T-helper 2 cell treated with Interferon-gamma antibody and Interleukin-4, amounts not matched to agents 100 ng/mL and 5 ng/mL, for 36 hours (primary cell): ENCODE measurements around the gene APOB. TPM values are rescaled to one million over a fixed set of nuclear protein-coding genes. Genes with fewer than 3 reads are reported as not detected.
"Not testable (repeated sequence)": the region's sequence is repeated elsewhere in the genome, so short reads cannot be mapped to it uniquely, and the experiment has no call there.

ENCODE experiments used
- intact Hi-C: fragments of 100-400 bp; cut with micrococcal nuclease; formaldehyde crosslinking; loops from one replicate; pipeline ENCODE4 v1.15.1; 2023
- total RNA-seq: library from RNA; stranded (reverse); gene quantifications from 2 replicates; pipeline ENCODE4 v1.2.3, GENCODE V29; 2022

Gene APOB
- total RNA-seq, 1 donor from 2014 or later, result not detected

- intact Hi-C loops, result no loop called here
These were observed 9.5 kb downstream of the APOB start for GRCh38 chr2:21034156-21034971.

DNA sequence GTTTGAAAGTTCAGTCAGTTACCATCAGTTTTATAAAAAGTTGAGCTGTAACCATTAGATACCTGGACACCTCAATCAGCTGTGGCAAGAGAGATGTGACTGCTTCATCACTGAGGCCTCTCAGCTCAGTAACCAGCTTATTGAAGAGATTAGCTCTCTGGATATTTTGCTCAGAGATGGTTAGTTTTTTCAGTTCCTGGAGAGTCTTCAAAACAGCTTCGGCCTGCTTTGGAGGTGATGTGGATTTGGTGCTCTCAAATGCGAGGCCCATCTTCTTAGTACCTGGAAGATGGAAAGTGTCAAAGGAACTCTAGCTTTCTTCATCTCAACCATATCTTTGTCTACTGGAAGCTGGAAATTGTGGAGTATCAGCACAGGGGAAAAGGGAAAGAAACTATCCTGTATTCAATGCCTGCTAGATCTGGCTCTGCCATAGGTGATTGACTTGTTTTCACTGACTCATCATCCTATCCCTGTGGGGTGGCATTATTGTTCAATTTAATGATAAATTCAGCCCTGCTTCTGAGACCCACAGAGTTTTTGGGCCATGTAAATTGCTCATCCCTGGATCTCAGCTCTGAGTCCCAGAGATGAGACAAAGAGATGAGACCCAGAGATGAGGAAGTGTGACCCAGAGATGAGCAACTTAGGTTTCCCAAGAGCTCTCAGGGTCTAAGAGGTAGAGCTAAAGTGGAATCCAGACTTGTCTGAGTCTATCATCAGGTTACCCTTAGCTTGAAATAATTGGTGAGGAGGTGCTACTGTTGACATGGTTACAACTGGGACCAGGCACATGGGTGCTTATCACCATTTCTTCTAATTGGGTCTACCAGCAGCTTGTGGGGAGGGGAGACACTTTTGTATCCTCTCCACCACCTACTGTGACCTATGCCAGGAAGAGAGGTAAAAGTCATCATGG lies 10.4 kb downstream of the APOB start:
- intact Hi-C loops, result no loop called here

GRCh38 chr2:21032338-21033236 lies 11.3 kb downstream of the APOB start:
- intact Hi-C loops, result no loop called here

DNA sequence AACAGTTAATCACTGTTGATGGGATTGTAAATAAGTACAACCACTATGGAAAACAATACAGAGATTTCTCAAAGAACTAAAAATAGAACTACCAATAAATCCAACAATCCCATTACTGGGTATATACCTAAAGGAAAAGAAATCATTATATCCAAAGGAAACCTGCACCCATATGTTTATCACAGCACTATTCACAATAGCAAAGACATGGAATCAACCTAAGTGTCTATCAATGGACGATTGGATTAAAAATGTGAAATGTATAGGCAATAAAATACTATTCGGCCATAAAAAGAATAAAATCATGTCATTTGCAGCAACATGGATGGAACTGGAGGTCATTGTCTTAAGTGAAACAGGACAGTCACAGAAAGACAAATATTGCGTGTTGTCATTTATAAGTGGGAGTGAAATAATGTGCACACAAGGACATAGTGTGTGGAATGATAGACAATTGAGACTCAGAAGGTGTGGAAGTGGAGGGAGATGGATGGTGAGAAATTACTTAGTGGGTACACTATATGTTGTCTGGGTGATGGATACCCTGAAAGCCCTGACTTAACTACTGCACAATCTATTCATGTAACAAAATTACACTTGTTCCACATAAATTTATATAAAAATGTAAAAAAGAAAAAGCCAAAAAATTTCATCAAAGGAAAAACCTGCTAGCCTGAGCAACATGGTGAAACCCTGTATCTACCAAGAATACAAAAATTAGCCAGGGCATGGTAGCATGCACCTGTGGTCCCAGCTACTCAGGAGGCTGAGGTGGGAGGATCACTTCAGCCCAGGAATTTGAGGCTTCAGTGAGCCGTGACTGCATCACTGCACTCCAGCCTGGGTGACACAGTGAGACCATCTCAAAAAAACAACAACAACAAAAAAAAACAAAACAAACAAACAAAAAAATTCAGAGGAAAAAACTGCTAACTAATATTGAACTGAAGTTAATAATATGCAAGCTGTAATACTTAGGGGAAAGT lies 12.6 kb downstream of the APOB start:
- intact Hi-C loops, result no loop called here

DNA sequence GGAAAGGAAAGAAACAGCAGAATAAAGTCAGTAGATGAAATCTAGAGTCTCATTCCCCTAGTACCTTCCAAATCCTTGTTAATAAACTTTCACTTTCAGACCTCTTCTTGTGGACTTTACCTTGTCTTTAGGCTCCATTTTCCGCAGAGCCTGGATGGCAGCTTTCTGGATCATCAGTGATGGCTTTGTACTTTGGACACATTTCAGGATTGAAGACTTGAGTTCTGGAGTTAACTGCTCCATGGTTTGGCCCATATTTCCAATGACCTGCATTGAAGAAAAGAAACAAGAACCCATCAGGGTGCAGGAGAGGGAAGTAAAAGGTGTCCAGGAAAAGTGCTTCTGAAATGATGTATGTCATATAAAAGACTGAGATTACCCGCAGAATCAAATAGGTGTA lies 14.4 kb downstream of the APOB start:
- intact Hi-C loops, result no loop called here

DNA sequence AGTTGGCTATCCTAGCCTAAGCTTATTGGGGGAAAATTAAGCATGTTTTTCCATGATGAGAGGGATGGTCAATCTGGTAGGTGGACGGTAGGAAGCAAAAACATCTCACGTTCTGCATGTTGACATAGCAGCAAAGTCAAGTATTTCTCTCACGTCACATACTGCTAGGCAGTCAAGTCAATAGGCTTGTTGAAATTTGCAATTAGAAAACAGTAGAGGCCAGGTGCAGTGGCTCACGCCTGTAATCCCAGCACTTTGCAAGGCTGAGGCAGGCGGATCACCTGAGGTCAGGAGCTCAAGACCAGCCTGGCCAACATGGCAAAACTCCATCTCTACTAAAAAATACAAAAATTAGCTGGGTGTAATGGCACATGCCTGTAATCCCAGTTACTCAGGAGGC lies 14.9 kb downstream of the APOB start:
- intact Hi-C loops, result not testable (repeated sequence)

- intact Hi-C loops, result no loop called here
These were observed 15.6 kb downstream of the APOB start for GRCh38 chr2:21028021-21028947.

- intact Hi-C loops, result no loop called here
These were observed 17.2 kb downstream of the APOB start for GRCh38 chr2:21026479-21027282.

GRCh38 chr2:21025690-21026478 lies 18.0 kb downstream of the APOB start:
- intact Hi-C loops, result no loop called here

- intact Hi-C loops, result no loop called here
These were observed 19.0 kb downstream of the APOB start for GRCh38 chr2:21024722-21025389.

GRCh38 chr2:21024198-21024597 lies 19.7 kb downstream of the APOB start:
- intact Hi-C loops, result no loop called here

- intact Hi-C loops, result no loop called here
These were observed 20.3 kb downstream of the APOB start for GRCh38 chr2:21023419-21024181.

- intact Hi-C loops, result no loop called here
These were observed 21.0 kb downstream of the APOB start for GRCh38 chr2:21022792-21023367.

DNA sequence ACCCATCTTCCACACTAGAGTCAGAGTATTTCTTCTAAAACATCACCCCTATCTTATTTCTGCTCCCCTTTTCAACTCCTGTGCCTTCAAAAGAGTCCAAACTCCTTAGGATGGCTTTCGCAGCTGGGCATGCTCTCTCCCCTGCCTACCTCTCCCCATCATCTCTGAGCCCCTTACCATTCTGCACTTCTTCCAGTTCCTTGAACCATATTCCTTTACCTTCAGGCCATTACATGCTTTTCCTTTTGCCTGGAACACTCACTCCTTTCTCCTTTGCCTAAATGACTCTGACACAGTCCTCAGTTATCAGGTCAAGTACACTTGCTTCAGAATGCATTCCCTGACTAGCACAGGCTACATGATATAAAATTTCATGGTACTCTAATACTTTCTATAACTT lies 22.4 kb downstream of the APOB start:
- intact Hi-C loops, result no loop called here

GRCh38 chr2:21020668-21021288 lies 23.1 kb downstream of the APOB start:
- intact Hi-C loops, result no loop called here
